NCI-H345 treated with DMSO at 0.1 percent for 48 hours (cell line): Measurements from ENCODE around the gene ZNF385A.

Experiments used
- DNase-seq: peaks from one replicate; lab custom pipeline; 2025; ENCODE audit not compliant: unreplicated experiment; lab: John Stamatoyannopoulos, UW

Gene ZNF385A

GRCh38 chr12:54393743-54394142 lies 9.2 kb upstream of the ZNF385A start:
- DNase-seq, result no peak

- no peak for DNase-seq
These were observed 8.7 kb upstream of the ZNF385A start for GRCh38 chr12:54393207-54393609.

GRCh38 chr12:54392485-54393206 lies 8.1 kb upstream of the ZNF385A start:
- no peak for DNase-seq

- DNase-seq, result peak; percentile 73
These were observed 6.4 kb upstream of the ZNF385A start for GRCh38 chr12:54390668-54391551.

GRCh38 chr12:54390176-54390667 lies 5.7 kb upstream of the ZNF385A start:
- no peak for DNase-seq

- DNase-seq, result peak; percentile 30
These were observed 5.2 kb upstream of the ZNF385A start for GRCh38 chr12:54389607-54390175.

GRCh38 chr12:54389134-54389508 lies 4.6 kb upstream of the ZNF385A start:
- DNase-seq, result no peak

- no peak for DNase-seq
These were observed 4.0 kb upstream of the ZNF385A start for GRCh38 chr12:54388237-54389133.

- no peak for DNase-seq
These were observed 2.6 kb upstream of the ZNF385A start for GRCh38 chr12:54387114-54387467.

- DNase-seq, result no peak
These were observed 2.0 kb upstream of the ZNF385A start for GRCh38 chr12:54386403-54387113.

- DNase-seq, result no peak
These were observed 850 bp upstream of the ZNF385A start for GRCh38 chr12:54385251-54385914.

GRCh38 chr12:54383041-54383609 lies 1.4 kb downstream of the ZNF385A start:
- DNase-seq, result no peak

- no peak for DNase-seq
These were observed 3.4 kb downstream of the ZNF385A start for GRCh38 chr12:54381136-54381535.

GRCh38 chr12:54379398-54380201 lies 4.9 kb downstream of the ZNF385A start:
- peak; percentile 67 for DNase-seq

- DNase-seq, result no peak
These were observed 5.6 kb downstream of the ZNF385A start for GRCh38 chr12:54378796-54379397.

- DNase-seq, result no peak
These were observed 6.6 kb downstream of the ZNF385A start for GRCh38 chr12:54377797-54378515.

- no peak for DNase-seq
These were observed 7.5 kb downstream of the ZNF385A start for GRCh38 chr12:54377007-54377406.
